BJ (cell line): ENCODE data around the gene SLC24A4. TPM values are rescaled to one million over a fixed set of nuclear protein-coding genes. Genes with fewer than 3 reads are reported as not detected.

Source experiments
- CTCF ChIA-PET: fragments of 350-600 bp; formaldehyde crosslinking; extraction: SDS; loops from one replicate; lab custom pipeline; 2021; ENCODE audit warnings: antibody characterized with exemption, inconsistent platforms; lab: Yijun Ruan, JAX
- POLR2A ChIA-PET: fragments of 300-600 bp; sonication (Branson Sonifier 250); formaldehyde crosslinking; extraction: SDS; loops from one replicate; lab custom pipeline; 2021; ENCODE audit warnings: antibody characterized with exemption; lab: Charles Lee
- DNase-seq: peaks from one replicate; pipeline ENCODE4 v3.0.0-alpha.2; 2011; ENCODE audit warnings: low read depth
- H3K27me3 ChIP-seq: 2 replicates; pipeline ENCODE4 v1.6.0; 2011; ENCODE audit warnings: low read length; ENCODE audit not compliant: control insufficient read depth, insufficient read depth
- H3K36me3 ChIP-seq: 2 replicates; pipeline ENCODE4 v1.5.1; 2011; ENCODE audit warnings: low read length; ENCODE audit not compliant: control insufficient read depth, insufficient read depth
- H3K4me3 ChIP-seq: 2 replicates; pipeline ENCODE4 v1.5.1; 2011; ENCODE audit warnings: low read depth, mild to moderate bottlenecking, control low read depth, low read length
- polyA plus RNA-seq: library from polyadenylated mRNA; depleted of rRNA; stranded (reverse); fragments of >200 nt; gene quantifications from 2 replicates; pipeline ENCODE4 v1.2.3, GENCODE V29; 2011
- TF ChIP-seq, protein P1 (sequence below): IDR thresholded peaks from 2 replicates; pipeline ENCODE4 v1.5.1; 2011; ENCODE audit warnings: low read depth, mild to moderate bottlenecking, control low read depth, inconsistent platforms, low read length, moderate library complexity; ENCODE audit not compliant: insufficient read depth

The SLC24A4 gene
- polyA plus RNA-seq, 1 experiment = not detected

DNA sequence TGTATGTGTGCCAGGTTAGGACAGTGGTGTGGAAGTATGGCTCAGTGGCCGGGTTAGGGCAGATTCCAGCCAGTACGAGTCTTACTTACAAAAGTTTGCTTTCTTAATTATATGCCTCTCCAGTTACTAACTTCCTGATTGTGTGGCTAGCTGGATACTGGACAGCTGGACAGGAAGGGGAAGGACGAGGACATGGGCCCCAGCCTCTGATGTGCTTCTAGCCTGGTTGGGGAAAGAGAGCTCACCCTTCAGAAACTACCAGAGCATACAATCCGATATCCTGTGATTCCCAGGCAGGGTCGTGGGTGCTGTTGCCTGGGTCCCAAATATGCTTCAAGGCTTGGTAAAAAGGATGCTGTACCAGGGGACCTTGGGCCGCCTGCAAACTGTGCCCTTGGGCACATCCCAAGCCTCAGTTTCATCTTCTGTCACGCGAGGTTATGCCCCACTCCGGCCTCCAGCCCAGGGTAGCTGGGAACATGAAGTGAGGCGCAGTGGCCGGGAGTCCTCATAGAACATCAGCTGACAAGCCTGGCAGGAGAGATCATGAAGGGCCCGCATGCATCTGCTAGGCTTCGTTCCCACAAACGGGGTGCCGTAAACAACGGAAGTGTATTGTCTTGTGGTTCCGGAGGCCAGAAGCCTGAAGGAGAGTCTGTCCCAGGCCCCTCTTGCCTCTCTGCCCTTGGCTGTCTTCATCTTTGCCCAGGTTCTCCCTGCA, 167.4 kb downstream of the SLC24A4 start:
- peaks cover 2% of the 10 kb centered on the region; the same call in 1 of the 2 replicates for H3K27me3 ChIP-seq
- CTCF ChIA-PET = interaction anchor here (0.5 to 0.9 kb wide), 2 partner anchors 34 to 75 kb away, joined by 3 read pairs; no protein-coding TSS in a partner anchor
- TF ChIP-seq, protein P1, sequence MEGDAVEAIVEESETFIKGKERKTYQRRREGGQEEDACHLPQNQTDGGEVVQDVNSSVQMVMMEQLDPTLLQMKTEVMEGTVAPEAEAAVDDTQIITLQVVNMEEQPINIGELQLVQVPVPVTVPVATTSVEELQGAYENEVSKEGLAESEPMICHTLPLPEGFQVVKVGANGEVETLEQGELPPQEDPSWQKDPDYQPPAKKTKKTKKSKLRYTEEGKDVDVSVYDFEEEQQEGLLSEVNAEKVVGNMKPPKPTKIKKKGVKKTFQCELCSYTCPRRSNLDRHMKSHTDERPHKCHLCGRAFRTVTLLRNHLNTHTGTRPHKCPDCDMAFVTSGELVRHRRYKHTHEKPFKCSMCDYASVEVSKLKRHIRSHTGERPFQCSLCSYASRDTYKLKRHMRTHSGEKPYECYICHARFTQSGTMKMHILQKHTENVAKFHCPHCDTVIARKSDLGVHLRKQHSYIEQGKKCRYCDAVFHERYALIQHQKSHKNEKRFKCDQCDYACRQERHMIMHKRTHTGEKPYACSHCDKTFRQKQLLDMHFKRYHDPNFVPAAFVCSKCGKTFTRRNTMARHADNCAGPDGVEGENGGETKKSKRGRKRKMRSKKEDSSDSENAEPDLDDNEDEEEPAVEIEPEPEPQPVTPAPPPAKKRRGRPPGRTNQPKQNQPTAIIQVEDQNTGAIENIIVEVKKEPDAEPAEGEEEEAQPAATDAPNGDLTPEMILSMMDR = no peak
- POLR2A ChIA-PET = no interaction called here
- no peak for DNase-seq
- H3K36me3 ChIP-seq = no peaks in the 10 kb centered on the region
- no peak overlapping the region for H3K4me3 ChIP-seq

DNA sequence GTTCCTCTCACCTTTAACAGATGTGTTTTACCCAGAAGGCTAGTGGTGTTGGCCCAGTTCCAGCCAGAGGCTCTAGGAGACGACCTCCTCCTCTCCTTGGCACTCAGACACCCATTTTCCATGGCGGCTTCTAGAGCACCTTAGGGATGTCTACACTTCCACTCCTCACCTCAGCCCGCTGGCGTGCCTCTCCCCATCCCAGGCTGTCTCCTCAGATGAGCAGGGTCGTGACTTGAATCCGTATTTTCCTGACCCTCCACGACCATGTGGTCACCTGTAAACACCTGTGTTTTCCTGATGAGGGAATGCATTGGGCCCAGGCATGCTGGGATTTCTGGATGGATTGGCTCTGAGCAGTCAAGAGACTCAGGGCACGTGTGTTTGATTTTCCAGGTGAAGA, 168.8 kb downstream of the SLC24A4 start:
- Histone ChIP-seq H3K36me3 (no peaks in the 10 kb centered on the region), H3K27me3 (peaks cover 2% of the 10 kb centered on the region; the same call in 1 of the 2 replicates), H3K4me3 (no peak overlapping the region)
- CTCF ChIA-PET = no interaction called here
- POLR2A ChIA-PET = no interaction called here
- DNase-seq = no peak
- TF ChIP-seq, protein P1 = no peak

DNA sequence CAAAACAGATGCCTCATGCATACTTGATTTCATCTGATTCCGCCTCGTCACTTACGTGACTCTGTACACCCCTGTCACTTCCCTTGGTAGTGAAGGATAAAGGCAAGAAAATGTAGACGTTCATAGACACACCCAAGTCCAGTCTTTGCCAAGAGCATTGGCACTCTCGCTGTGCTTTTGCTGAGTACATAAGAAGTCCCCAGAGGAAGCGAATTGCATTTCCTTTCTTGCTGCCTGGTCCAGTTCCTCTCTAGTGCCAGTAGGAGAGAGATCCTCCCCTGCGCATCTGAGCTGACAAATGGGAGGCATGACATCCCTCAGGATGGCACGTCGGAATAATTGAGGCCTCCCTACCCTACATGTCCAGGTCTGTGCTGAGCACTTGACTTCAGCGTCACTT, 169.3 kb downstream of the SLC24A4 start:
- no peak overlapping the region for H3K4me3 ChIP-seq
- H3K27me3 ChIP-seq = peaks cover 2% of the 10 kb centered on the region; the same call in 1 of the 2 replicates
- ChIA-PET CTCF (no interaction called here), POLR2A (no interaction called here)
- TF ChIP-seq, protein P1 = no peak
- H3K36me3 ChIP-seq = no peaks in the 10 kb centered on the region
- no peak for DNase-seq

DNA sequence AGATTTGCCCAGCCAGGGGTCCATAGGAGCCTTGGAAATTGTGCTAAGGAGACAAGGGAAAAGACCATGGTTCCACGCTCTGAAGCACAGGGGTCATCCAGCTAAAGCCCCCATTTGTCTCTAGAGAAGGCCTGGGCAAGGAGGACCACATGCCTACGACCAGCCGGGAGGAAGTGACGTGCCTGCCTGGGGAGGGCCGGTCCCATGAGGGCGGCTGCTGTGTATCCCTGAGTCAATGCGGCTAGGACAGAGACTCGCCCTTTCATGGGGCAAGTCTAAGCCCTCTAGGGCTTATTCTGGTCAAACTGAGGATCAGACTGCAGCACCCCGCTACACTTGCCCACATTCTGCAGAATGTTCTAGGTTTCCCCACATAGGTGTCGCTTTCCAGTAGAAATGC, 170.1 kb downstream of the SLC24A4 start:
- peaks cover 2% of the 10 kb centered on the region; the same call in 1 of the 2 replicates for H3K27me3 ChIP-seq
- H3K4me3 ChIP-seq = no peak overlapping the region
- TF ChIP-seq, protein P1 = no peak
- no peaks in the 10 kb centered on the region for H3K36me3 ChIP-seq
- POLR2A ChIA-PET = no interaction called here
- CTCF ChIA-PET = no interaction called here
- DNase-seq = no peak

DNA sequence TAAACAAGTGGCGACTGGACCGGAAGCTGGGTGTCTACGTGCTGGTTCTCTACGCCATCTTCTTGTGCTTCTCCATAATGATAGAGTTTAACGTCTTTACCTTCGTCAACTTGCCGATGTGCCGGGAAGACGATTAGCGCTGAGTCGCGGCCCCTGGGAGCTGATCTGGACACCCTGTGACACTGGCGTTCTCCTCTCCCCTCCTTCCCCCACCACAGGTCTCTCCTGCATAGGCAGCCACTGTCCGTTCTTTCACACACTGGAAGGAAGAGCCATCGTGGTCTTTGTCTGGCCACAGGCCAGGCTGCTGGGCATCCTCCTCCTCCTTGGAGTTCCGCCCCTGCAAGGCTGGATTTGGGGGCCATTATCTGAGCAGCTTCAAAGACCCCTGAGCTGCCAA, 170.5 kb downstream of the SLC24A4 start:
- POLR2A ChIA-PET = no interaction called here
- no peak overlapping the region for H3K4me3 ChIP-seq
- H3K27me3 ChIP-seq = peaks cover 2% of the 10 kb centered on the region; the same call in 1 of the 2 replicates
- H3K36me3 ChIP-seq = no peaks in the 10 kb centered on the region
- no peak for DNase-seq
- CTCF ChIA-PET = no interaction called here
- TF ChIP-seq, protein P1 = no peak
